Dedifferentiated amniotic fluid mesenchymal stem cell (primary cell): ENCODE measurements around the gene GPR176.
"Not testable (repeated sequence)": the region's sequence is repeated elsewhere in the genome, so short reads cannot be mapped to it uniquely, and the experiment has no call there.

Experiments used
- DNase-seq: peaks from one replicate; pipeline ENCODE4 v3.0.0-alpha.2; 2016; ENCODE audit errors: extremely low spot score

The GPR176 gene

GRCh38 chr15:39936187-39936586, 16.1 kb upstream of the GPR176 start:
- DNase-seq: no peak

DNA sequence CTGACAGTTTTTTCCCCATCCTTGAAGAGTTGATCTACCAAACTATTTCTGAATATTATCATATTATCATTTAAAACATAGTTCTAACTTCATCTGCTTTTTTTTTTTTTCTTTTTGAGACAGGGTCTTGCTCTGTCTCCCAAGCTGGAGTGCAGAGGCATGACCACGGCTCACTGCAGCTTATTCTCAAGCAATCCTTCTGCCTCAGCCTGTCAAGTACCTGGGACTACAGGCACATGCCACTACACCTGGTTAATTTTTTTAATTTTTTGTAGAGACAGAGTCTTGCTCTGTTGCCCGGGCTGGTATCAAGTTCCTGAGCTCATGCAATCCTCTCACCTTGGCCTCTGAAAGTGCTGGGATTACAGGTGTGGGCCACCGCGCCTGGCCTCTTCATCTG, 15.2 kb upstream of the GPR176 start:
- DNase-seq: no peak

DNA sequence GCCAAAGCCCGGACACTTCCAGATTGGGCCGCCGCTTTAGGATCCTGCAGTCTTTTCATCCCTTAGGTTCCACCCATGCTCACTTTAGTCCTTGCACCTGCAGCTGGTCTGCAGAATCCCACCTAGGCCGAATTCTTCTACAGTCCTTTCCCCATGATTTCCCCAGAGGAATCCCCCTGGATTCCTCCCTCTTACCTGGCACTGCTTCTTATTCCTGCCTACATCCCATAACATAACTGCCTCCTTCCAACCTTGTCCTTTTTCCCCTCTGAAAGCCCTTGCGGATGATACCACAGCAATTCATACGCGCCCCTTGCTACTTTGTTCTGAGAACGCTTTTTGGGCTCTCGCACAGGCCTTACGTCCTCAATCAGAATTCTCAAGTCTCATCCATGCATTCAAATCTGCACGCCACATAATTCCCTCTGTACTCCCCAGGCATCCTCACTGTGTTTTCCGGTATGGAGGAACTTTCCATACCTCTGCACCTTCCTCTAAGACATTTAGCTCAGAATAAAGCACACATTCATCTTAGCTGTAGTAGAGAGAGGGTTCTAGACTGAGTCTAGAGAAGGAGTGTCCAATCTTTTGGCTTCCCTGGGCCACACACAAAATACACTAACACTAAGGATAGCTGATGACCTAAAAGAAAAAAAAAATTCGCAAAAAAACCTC, 14.5 kb upstream of the GPR176 start:
- DNase-seq: no peak

GRCh38 chr15:39931615-39932014, 11.5 kb upstream of the GPR176 start:
- DNase-seq: no peak

DNA sequence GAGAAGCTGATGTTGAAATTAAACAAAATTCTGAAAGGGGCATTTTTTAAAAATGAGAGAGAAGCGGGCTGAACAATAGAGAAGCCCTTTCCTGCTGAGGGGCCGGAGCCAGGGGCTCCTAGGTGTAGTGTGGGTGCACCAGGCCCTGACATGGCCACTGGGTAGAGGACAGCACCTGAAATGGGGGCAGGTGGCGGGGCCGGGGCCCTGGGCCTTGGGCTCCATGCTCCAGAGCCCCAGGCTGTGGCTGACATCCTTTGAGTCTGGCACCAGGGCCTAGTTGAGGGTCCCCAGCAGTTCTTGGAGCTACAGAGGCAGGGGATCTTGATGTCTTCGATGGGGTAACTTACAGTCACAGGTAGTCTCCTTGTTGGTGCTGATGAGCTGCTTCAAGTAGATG, 6.5 kb upstream of the GPR176 start:
- DNase-seq: no peak

GRCh38 chr15:39925112-39925842, 5.2 kb upstream of the GPR176 start:
- DNase-seq: no peak

GRCh38 chr15:39924437-39924836, 4.4 kb upstream of the GPR176 start:
- no peak for DNase-seq

- no peak for DNase-seq
These were observed 2.5 kb upstream of the GPR176 start for GRCh38 chr15:39922462-39923092.

DNA sequence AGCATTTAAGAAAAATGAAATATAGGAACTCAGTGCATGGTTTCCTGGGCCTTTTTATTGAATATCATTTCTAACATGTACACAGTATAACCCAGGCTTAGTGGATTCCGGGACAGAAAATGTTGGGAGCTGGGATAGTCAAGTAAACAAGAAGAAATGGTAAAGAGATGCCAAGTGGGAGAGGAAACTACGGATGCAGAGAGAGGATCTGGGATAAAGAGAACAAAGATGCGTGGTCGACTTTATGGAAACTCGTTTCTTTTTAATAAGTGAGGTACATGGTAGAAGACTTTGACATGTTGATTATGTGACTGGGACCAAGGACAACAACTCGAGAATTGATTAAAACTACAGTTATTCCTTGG, 1.2 kb upstream of the GPR176 start:
- DNase-seq: no peak

- peak; percentile 77 for DNase-seq
These were observed 626 bp upstream of the GPR176 start for GRCh38 chr15:39920510-39921273.

DNA sequence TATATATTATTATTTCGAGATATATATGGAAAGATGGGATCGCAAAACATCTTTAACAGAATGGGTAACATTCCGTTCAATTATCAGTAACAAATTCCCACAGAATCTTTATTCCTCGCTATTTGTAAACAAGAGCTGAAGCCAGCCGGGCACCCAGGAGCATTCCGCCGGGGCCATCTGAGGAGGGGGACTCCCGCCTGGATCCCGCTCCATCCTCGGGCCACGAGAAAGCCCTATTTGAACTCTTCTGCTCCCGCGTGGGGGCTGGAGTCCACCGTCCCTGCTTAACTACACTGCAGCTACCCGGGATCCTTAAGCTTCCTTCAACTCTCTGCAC, 687 bp downstream of the GPR176 start:
- no peak for DNase-seq

DNA sequence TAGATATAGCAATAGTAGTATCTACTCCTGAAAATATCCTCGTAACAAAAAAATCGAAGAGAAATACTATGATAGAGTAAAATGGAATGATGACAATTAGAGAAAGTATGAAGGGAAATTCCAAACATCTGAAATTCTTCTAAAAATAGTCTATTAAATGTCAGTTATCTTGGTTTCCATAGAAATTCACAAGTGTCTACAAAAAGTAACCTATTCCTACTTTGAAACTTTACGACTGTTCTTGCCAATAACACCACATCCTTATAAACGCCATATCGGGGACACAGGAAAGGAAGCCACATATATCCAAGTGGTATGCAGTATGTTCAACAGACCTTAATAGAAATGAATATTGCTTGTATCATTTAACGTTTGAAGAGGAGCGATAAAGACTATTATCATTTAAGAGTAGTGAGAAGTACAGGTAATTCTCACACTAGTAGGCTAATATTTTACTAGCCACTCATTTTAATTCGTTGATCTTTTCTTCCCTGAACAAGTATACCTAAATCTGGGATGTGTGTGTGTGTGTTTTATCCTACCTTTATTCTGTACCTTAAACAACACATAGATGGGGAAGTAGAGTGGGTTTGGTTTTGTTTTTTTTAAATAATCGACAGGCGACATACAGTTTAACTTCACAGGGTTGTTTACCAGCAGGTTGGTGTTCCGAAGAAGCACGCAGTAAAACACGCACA, 1.2 kb downstream of the GPR176 start:
- peak; percentile 87 for DNase-seq

- no peak for DNase-seq
These were observed 5.1 kb downstream of the GPR176 start for GRCh38 chr15:39914977-39915376.

DNA sequence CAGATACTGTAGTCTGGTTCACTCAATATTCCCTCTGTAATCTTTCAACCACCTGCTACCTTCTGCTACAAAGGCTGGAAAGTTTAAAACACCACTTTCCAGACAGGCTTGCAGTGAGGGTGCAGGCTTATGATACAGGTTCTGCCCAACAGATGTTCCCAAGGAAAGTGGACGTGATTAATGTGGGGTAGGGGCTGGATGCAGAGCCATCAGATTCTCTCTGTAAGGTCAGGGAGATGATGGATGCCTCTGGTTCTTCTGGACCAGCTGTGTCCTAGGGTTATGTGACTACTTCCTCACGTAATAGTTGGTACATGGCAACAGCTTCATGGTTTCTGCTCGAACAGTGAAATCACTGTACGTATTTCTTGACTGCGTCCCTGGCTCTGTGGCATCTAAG, 11.1 kb downstream of the GPR176 start:
- DNase-seq: no peak

DNA sequence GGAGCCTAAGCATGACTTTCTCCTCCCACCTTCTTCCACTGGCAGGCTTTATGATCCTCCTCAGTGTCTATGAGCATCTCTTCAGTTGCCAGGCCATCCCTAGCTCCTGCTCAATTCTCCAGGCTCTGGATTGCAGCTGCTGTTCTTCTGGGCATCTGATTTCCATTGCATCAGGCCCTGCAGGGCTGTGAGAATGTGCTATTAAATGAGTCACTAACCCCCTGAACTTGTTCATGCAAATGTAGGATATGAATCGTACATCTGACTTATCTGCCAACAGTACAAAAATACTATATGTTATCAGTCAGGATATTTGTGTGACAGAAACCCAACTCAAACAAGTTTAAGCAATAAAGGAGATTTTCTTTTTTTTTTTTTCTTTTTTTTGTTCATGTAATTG, 11.9 kb downstream of the GPR176 start:
- peak; percentile 93 for DNase-seq

DNA sequence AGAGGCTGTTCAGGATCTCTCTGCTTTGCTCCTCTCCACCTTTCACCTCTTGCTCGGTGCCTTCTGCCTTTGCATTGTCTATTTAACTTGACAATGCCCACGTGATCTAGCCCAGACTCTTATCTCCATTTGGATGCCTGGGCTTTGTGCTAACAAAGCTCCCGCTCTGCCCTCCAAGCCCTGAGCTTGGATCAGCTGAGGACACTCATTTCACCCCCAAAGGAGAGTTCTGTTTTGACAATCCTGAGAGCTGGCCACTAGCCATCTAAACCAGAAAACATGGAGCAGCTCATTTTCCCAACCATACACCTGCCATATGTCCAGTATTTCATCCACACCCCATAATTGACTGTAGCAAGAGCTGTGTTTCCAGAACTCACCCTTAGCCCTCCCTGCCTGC, 12.8 kb downstream of the GPR176 start:
- DNase-seq: no peak

DNA sequence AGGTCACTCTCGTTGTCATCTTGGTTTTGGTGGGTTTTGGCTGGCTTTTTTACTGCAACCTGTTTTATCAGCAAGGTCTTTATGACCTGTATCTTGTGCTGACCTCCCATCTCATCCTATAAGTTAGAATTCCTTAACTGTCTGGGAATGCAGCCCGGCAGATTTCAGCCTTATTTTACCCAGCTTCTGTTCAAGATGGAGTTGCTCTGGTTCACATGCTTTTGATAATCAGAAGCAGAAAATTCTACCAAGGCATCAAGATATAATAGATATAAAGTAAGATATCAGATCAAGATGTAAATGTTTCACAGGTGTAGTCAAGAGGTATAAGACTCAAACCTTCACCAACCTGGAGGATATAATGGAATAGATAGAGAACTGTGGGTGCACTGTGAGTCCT, 16.0 kb downstream of the GPR176 start:
- no peak for DNase-seq

DNA sequence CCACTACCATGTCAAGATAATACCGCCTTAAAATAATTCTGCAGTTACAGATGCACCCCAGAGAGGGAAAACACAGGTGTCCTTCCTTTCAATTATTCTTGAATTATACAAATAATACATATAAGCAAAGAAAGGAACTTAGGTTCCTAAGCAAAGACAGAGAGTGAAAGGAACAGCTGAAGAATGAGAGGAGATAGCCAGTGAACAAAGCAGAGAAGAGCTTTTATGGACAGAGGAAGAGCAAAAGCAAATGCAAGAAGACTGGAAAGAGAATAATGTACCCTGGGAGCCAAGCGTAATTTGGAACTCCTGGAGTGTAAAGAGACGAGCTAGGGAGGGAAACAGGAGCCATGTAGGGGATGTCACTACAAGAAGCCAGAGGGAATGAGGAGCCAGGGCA, 21.7 kb downstream of the GPR176 start:
- no peak for DNase-seq

DNA sequence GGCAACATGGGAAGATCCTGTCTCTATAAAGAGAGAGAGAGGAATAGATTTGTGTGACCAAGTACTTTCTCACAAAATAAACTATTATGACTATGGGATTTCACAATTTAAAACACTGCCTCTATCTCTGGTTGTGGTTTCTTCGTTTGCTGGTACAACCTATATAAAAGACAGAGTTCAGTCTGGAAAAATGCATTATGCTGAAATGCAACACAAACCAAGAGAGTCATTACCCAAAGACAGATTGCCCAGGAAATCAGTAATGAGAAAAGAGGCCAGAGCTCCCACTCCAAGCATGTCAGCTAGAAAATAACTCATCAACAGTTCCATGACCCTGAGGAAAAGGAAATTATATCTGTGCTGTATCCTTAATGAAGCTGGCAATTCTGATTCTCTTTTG, 23.2 kb downstream of the GPR176 start:
- no peak for DNase-seq

GRCh38 chr15:39896101-39896500, 24.0 kb downstream of the GPR176 start:
- DNase-seq: no peak

DNA sequence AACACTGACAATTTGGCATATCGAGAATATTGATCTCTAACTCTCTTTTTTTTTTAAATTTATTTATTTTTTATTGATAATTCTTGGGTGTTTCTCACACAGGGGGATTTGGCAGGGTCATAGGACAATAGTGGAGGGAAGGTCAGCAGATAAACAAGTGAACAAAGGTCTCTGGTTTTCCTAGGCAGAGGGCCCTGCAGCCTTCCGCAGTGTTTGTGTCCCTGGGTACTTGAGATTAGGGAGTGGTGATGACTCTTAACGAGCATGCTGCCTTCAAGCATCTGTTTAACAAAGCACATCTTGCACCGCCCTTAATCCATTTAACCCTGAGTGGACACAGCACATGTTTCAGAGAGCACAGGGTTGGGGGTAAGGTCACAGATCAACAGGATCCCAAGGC, 27.0 kb downstream of the GPR176 start:
- DNase-seq: not testable (repeated sequence)

- no peak for DNase-seq
These were observed 27.6 kb downstream of the GPR176 start for GRCh38 chr15:39892418-39892817.
